Brain microvascular endothelial cell (primary cell): ENCODE results near the gene MEIS2.

ENCODE experiments used
- DNase-seq: peaks from one replicate; pipeline ENCODE4 v3.0.0-alpha.2; 2020
- H3K27ac ChIP-seq: fragments of 250-450 bp; sonication (Bioruptor Pico); 2 replicates; pipeline ENCODE4 v1.5.1; 2020; ENCODE audit warnings: mild to moderate bottlenecking, moderate library complexity
- H3K27me3 ChIP-seq: fragments of 250-450 bp; sonication (Bioruptor Pico); replicated peaks from 2 replicates; pipeline ENCODE4 v1.5.1; 2020; ENCODE audit warnings: mild to moderate bottlenecking
- H3K36me3 ChIP-seq: fragments of 250-450 bp; sonication (Bioruptor Pico); replicated peaks from 2 replicates; pipeline ENCODE4 v1.5.1; 2020; ENCODE audit warnings: mild to moderate bottlenecking
- H3K4me3 ChIP-seq: 2 replicates; pipeline ENCODE4 v1.5.1; 2011; ENCODE audit warnings: low read depth, mild to moderate bottlenecking, control low read depth, low read length, moderate library complexity
- in situ Hi-C: cut with HindIII; loops from 2 replicates; pipeline ENCODE4 v1.10.0; 2017; ENCODE audit warnings: low sequenced_read_pairs, low pct_ligation_motif_present
- TF ChIP-seq, protein P1 (sequence below): IDR thresholded peaks from 2 replicates; pipeline ENCODE4 v1.5.1; 2011; ENCODE audit warnings: low read depth, mild to moderate bottlenecking, moderate library complexity, low read length, control low read depth, inconsistent platforms; ENCODE audit errors: missing control alignments

The MEIS2 gene

DNA sequence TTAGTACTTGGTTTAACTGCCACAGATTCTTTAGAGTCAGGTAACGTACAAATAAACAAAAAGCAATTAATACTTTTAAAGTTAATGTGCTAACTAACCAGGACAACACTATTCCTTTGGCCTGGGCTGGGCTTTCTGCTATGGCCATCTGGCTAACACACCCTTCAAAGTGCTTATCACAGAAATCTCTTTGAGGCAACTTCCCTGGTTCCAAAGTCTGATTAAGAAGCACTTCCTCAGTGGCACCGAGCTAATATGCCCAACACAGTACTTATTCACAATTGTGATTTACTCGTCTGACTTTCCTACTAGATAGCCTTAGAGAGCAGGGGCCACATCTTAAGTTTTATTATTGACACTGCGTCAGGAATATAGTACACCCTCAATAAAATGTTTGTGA lies 191.4 kb downstream of the MEIS2 start:
- Histone ChIP-seq H3K36me3 (no peaks in the 10 kb centered on the region), H3K4me3 (no peak overlapping the region), H3K27me3 (no peaks in the 10 kb centered on the region), H3K27ac (no peak overlapping the region)
- TF ChIP-seq, protein P1, sequence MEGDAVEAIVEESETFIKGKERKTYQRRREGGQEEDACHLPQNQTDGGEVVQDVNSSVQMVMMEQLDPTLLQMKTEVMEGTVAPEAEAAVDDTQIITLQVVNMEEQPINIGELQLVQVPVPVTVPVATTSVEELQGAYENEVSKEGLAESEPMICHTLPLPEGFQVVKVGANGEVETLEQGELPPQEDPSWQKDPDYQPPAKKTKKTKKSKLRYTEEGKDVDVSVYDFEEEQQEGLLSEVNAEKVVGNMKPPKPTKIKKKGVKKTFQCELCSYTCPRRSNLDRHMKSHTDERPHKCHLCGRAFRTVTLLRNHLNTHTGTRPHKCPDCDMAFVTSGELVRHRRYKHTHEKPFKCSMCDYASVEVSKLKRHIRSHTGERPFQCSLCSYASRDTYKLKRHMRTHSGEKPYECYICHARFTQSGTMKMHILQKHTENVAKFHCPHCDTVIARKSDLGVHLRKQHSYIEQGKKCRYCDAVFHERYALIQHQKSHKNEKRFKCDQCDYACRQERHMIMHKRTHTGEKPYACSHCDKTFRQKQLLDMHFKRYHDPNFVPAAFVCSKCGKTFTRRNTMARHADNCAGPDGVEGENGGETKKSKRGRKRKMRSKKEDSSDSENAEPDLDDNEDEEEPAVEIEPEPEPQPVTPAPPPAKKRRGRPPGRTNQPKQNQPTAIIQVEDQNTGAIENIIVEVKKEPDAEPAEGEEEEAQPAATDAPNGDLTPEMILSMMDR = no peak
- in situ Hi-C loops = no loop called here
- DNase-seq = no peak

DNA sequence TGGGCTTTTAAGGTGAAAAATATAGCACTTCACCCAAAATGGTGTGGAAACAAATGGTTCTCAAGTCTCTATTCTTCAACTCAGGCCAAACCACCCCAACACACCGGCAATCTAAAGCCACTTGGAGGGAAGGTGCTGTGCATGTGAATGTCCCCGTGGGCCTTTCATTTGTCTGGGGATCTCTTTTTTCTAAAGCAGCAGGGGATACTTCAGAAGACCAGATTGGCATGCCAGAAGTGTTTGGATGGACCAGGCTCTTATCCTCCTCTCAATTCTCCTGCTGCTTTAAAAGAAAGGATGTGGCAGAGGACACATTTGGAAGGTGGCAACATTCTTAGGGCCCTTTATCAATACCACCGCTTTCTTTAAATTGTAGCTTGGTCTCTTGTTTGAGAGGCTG lies 193.1 kb downstream of the MEIS2 start:
- H3K27ac ChIP-seq = no peak overlapping the region
- TF ChIP-seq, protein P1 = no peak
- no peaks in the 10 kb centered on the region for H3K36me3 ChIP-seq
- DNase-seq = no peak
- no peaks in the 10 kb centered on the region for H3K27me3 ChIP-seq
- in situ Hi-C loops = no loop called here
- H3K4me3 ChIP-seq = no peak overlapping the region

DNA sequence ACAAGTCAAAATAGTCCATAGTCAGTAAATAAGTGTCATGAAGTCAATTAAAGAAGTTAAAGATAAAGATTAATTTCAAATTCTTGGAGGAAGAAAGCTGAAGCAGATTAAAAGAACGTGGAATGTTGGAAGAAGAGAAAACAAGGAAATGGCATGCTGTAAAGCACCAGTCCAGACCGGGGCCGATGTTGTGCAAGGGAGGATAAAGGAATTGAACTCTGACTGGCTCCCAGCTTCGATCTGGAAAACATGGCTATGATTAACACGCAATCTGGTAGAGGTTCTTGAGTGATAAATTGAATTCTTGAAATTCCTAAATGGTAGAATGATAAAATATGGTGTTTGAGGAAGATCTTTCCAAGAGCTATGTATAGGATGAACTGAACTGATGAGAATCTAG lies 194.4 kb downstream of the MEIS2 start:
- in situ Hi-C loops = no loop called here
- peak; percentile 45 for DNase-seq
- no peak overlapping the region for H3K27ac ChIP-seq
- no peaks in the 10 kb centered on the region for H3K27me3 ChIP-seq
- no peak overlapping the region for H3K4me3 ChIP-seq
- TF ChIP-seq, protein P1 = no peak
- H3K36me3 ChIP-seq = no peaks in the 10 kb centered on the region

DNA sequence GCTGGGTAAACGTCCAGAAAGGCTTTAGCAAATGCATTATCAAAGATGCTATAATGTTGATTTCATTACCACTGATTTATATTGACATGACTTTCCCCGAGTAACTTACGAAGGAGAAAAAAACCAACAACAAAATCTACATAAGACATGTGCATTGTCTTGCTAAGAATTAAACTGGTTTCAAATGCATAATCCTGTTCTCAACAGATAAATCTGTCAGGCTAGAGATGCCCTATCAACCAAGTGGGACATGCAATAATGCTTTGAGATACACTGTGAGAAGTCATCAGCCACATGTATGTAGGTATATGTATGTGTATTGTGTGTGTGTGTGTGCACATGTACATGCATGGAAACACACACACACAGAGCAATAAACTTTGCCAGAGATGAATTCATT lies 195.6 kb downstream of the MEIS2 start:
- Histone ChIP-seq H3K36me3 (no peaks in the 10 kb centered on the region), H3K27me3 (no peaks in the 10 kb centered on the region), H3K27ac (no peak overlapping the region), H3K4me3 (no peak overlapping the region)
- DNase-seq = no peak
- in situ Hi-C loops = no loop called here
- TF ChIP-seq, protein P1 = no peak

DNA sequence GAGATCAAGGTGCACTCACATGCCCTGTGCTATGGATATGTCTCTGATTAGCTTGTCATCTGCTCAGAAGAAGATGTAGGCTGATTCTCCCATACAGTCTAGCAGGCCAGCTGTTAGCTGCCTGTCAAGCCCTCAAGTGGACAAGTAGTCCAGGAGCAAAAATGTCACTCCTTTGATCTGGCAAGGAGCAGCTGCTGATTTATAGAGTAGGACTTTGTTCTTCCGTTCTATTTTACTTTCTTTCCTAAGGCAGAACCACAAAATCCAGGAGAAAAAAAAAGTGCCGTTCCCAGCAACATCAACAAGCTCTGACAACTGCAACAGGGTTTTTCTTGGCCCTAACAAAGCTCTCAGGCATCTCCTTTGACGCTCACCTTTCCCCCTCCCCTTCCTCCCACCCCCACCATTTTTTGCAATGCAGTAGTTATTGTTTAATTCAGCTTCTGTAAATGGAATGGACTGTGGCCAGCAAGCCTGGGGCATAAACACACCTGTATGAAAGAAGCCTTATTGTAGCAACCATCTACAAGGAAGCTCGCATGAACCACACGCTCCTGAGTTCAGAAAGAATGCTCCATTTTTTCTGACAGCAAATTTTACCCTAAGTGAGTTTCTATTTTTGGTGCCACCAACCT lies 196.3 kb downstream of the MEIS2 start:
- H3K27ac ChIP-seq = no peak overlapping the region
- H3K27me3 ChIP-seq = no peaks in the 10 kb centered on the region
- no peak for DNase-seq
- in situ Hi-C loops = no loop called here
- H3K36me3 ChIP-seq = no peaks in the 10 kb centered on the region
- TF ChIP-seq, protein P1 = no peak
- no peak overlapping the region for H3K4me3 ChIP-seq

DNA sequence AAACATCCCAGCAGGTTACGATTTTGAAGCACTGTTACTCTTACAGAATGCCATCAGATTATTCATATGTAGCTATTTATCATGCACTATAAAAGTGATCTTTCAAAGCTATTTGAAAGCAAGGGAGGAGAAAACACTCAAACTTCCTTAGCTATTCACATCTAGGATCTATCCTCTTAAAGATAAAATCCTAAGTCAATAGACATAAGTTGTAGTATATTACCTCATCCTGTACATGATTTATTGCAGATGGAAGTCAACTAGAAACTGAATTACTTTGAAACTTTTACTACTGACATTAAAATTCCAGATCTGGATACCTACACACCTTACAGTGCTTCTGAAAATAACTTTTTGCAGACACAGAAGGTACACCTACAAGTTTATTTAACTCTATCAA lies 197.2 kb downstream of the MEIS2 start:
- in situ Hi-C loops = no loop called here
- Histone ChIP-seq H3K36me3 (no peaks in the 10 kb centered on the region), H3K27me3 (no peaks in the 10 kb centered on the region), H3K27ac (no peak overlapping the region), H3K4me3 (no peak overlapping the region)
- TF ChIP-seq, protein P1 = no peak
- no peak for DNase-seq
